SK-N-SH treated with all-trans-retinoic acid at 6 μM for 48 hours (cell line): Measurements from ENCODE around the gene NCL.

ENCODE experiments used
- ATAC-seq: fragments of 200-7000 bp; cut with Tn5 transposase; 3 replicates; pipeline ENCODE4 v1.9.1; 2020; ENCODE audit warnings: mild to moderate bottlenecking, moderate library complexity
- ARNTL ChIP-seq: fragments of 450-650 bp; formaldehyde crosslinking; IDR thresholded peaks from 2 replicates; pipeline ENCODE4 v1.5.0; 2020; ENCODE audit warnings: low read depth, mild to moderate bottlenecking, moderate library complexity, borderline replicate concordance
- BACH2 ChIP-seq: fragments of 250-450 bp; sonication (Bioruptor Pico); IDR thresholded peaks from 2 replicates; pipeline ENCODE4 v1.9.0; 2021; ENCODE audit warnings: mild to moderate bottlenecking, borderline replicate concordance
- CREB5 ChIP-seq: fragments of 250-450 bp; sonication (Bioruptor Pico); IDR thresholded peaks from 2 replicates; pipeline ENCODE4 v1.5.1; 2020; ENCODE audit warnings: low read depth, mild to moderate bottlenecking, moderate library complexity
- CSDC2 ChIP-seq: fragments of 250-450 bp; sonication (Bioruptor Pico); IDR thresholded peaks from 2 replicates; pipeline ENCODE4 v1.5.0; 2020; ENCODE audit warnings: mild to moderate bottlenecking, moderate library complexity
- CSRNP3 ChIP-seq: fragments of 250-450 bp; sonication (Bioruptor Pico); IDR thresholded peaks from 2 replicates; pipeline ENCODE4 v1.5.1; 2021; ENCODE audit warnings: mild to moderate bottlenecking, moderate library complexity
- ESRRG ChIP-seq: fragments of 250-450 bp; sonication (Bioruptor Pico); IDR thresholded peaks from 2 replicates; pipeline ENCODE4 v1.6.1; 2021; ENCODE audit warnings: mild to moderate bottlenecking
- GLIS3 ChIP-seq: fragments of 250-450 bp; sonication (Bioruptor Pico); IDR thresholded peaks from 2 replicates; pipeline ENCODE4 v1.5.0; 2020; ENCODE audit warnings: mild to moderate bottlenecking, moderate library complexity
- ISL1 ChIP-seq: fragments of 250-450 bp; sonication (Bioruptor Pico); IDR thresholded peaks from 2 replicates; pipeline ENCODE4 v2.1.2; 2022; ENCODE audit warnings: mild to moderate bottlenecking, moderate library complexity
- OSR1 ChIP-seq: fragments of 250-450 bp; sonication (Bioruptor Pico); IDR thresholded peaks from 2 replicates; pipeline ENCODE4 v1.8.0; 2022; ENCODE audit warnings: moderate library complexity, mild to moderate bottlenecking, inconsistent platforms
- PATZ1 ChIP-seq: fragments of 250-450 bp; sonication (Bioruptor Pico); IDR thresholded peaks from 2 replicates; pipeline ENCODE4 v1.8.0; 2020; ENCODE audit warnings: mild to moderate bottlenecking, moderate library complexity, borderline replicate concordance
- POU6F1 ChIP-seq: fragments of 250-450 bp; sonication (Bioruptor Pico); IDR thresholded peaks from 2 replicates; pipeline ENCODE4 v1.8.0; 2021; ENCODE audit warnings: low read depth, mild to moderate bottlenecking, moderate library complexity, borderline replicate concordance
- PPARA ChIP-seq: fragments of 250-450 bp; sonication (Bioruptor Pico); IDR thresholded peaks from 2 replicates; pipeline ENCODE4 v1.5.0; 2020; ENCODE audit warnings: mild to moderate bottlenecking, borderline replicate concordance
- RARB ChIP-seq: fragments of 250-450 bp; sonication (Bioruptor Pico); IDR thresholded peaks from 2 replicates; pipeline ENCODE4 v1.8.0; 2021; ENCODE audit warnings: mild to moderate bottlenecking, moderate library complexity
- SNAI2 ChIP-seq: fragments of 250-450 bp; sonication (Bioruptor Pico); IDR thresholded peaks from 2 replicates; pipeline ENCODE4 v1.5.0; 2020; ENCODE audit warnings: mild to moderate bottlenecking, moderate library complexity
- TCF4 ChIP-seq: fragments of 250-450 bp; sonication (Bioruptor Pico); IDR thresholded peaks from 2 replicates; pipeline ENCODE4 v1.8.0; 2021; ENCODE audit warnings: mild to moderate bottlenecking, moderate library complexity, borderline replicate concordance
- TSHZ2 ChIP-seq: fragments of 250-450 bp; sonication (Bioruptor Pico); IDR thresholded peaks from 2 replicates; pipeline ENCODE4 v1.5.0; 2020; ENCODE audit warnings: mild to moderate bottlenecking, moderate library complexity
- ZC3H10 ChIP-seq: fragments of 250-450 bp; sonication (Bioruptor Pico); IDR thresholded peaks from 2 replicates; pipeline ENCODE4 v1.5.1; 2021; ENCODE audit warnings: mild to moderate bottlenecking, moderate library complexity
- ZFP3 ChIP-seq: fragments of 250-450 bp; sonication (Bioruptor Pico); IDR thresholded peaks from 2 replicates; pipeline ENCODE4 v1.5.0; 2020; ENCODE audit warnings: mild to moderate bottlenecking, moderate library complexity
- ZFP30 ChIP-seq: fragments of 450-650 bp; formaldehyde crosslinking; IDR thresholded peaks from 2 replicates; pipeline ENCODE4 v1.5.0; 2022; ENCODE audit warnings: mild to moderate bottlenecking, moderate library complexity
- ZNF565 ChIP-seq: fragments of 450-650 bp; formaldehyde crosslinking; conservative IDR thresholded peaks from 2 replicates; pipeline ENCODE4 v1.5.0; 2020; ENCODE audit warnings: low read depth, mild to moderate bottlenecking, moderate library complexity
- ZNF70 ChIP-seq: fragments of 450-650 bp; formaldehyde crosslinking; IDR thresholded peaks from 2 replicates; pipeline ENCODE4 v1.5.0; 2020; ENCODE audit warnings: mild to moderate bottlenecking, moderate library complexity
- ZNF8 ChIP-seq: fragments of 450-650 bp; formaldehyde crosslinking; IDR thresholded peaks from 2 replicates; pipeline ENCODE4 v1.5.0; 2020; ENCODE audit warnings: mild to moderate bottlenecking, moderate library complexity

NCL gene

GRCh38 chr2:231482806-231483391 is 18.6 kb upstream of the NCL start:
- peak; percentile 97 for ATAC-seq
- TF ChIP-seq CREB5 (CRISPR knock-in tag) (no peak), OSR1 (CRISPR knock-in tag) (no peak), ZNF70 (CRISPR knock-in tag) (no peak), POU6F1 (CRISPR knock-in tag) (no peak), TCF4 (CRISPR knock-in tag) (no peak), ZC3H10 (CRISPR knock-in tag) (no peak), RARB (CRISPR knock-in tag) (no peak), GLIS3 (no peak), ZNF8 (CRISPR knock-in tag) (no peak), BACH2 (CRISPR knock-in tag) (no peak), ZFP3 (CRISPR knock-in tag) (no peak), PPARA (CRISPR knock-in tag) (no peak), ZFP30 (CRISPR knock-in tag) (no peak), CSDC2 (no peak), CSRNP3 (CRISPR knock-in tag) (no peak), ARNTL (no peak), PATZ1 (CRISPR knock-in tag) (no peak), TSHZ2 (CRISPR knock-in tag) (no peak), ZNF565 (CRISPR knock-in tag) (no peak), SNAI2 (CRISPR knock-in tag) (no peak)

- ATAC-seq: no peak
- TF ChIP-seq ZC3H10 (CRISPR knock-in tag) (no peak), TSHZ2 (CRISPR knock-in tag) (no peak), POU6F1 (CRISPR knock-in tag) (no peak), ZNF565 (CRISPR knock-in tag) (no peak), RARB (CRISPR knock-in tag) (no peak), ISL1 (CRISPR knock-in tag) (no peak), PPARA (CRISPR knock-in tag) (no peak), TCF4 (CRISPR knock-in tag) (no peak), ESRRG (CRISPR knock-in tag) (no peak)
Measured at GRCh38 chr2:231480781-231481180, 16.5 kb upstream of the NCL start.
